Ammon's horn (tissue), 1 donor: ENCODE data around the gene MRPL21.

Experiments used
- DNase-seq: peaks from one replicate; pipeline ENCODE4 v3.0.0-alpha.2; 2016; ENCODE audit warnings: low spot score

MRPL21 gene

GRCh38 chr11:68903288-68904247, at the start of gene MRPL21, which contains the start of gene IGHMBP2:
TSS of gene MRPL21 (minus strand) at chr11:68903832. CDS start at chr11:68903810, 22 bp downstream.
TSS of gene IGHMBP2 (plus strand) at chr11:68903891. CDS start at chr11:68903953, 62 bp downstream.
- DNase-seq = peak; percentile 93

GRCh38 chr11:68950762-68951161, 47.1 kb upstream of the MRPL21 start:
- no peak for DNase-seq

GRCh38 chr11:68950270-68950669, 46.6 kb upstream of the MRPL21 start:
- no peak for DNase-seq

GRCh38 chr11:68948935-68949334, 45.3 kb upstream of the MRPL21 start:
- no peak for DNase-seq

GRCh38 chr11:68948496-68948895, 44.9 kb upstream of the MRPL21 start:
- no peak for DNase-seq

- DNase-seq = no peak
Measured at GRCh38 chr11:68947151-68947550, 43.5 kb upstream of the MRPL21 start.

- no peak for DNase-seq
Measured at GRCh38 chr11:68946416-68947090, 42.9 kb upstream of the MRPL21 start.

- DNase-seq = peak; percentile 16
Measured at GRCh38 chr11:68942751-68943271, 39.2 kb upstream of the MRPL21 start.

- no peak for DNase-seq
Measured at GRCh38 chr11:68942095-68942620, 38.5 kb upstream of the MRPL21 start.

- no peak for DNase-seq
Measured at GRCh38 chr11:68941324-68942094, 37.9 kb upstream of the MRPL21 start.

- no peak for DNase-seq
Measured at GRCh38 chr11:68940651-68941323, 37.2 kb upstream of the MRPL21 start.

- DNase-seq = no peak
Measured at GRCh38 chr11:68939583-68940555, 36.2 kb upstream of the MRPL21 start.

- no peak for DNase-seq
Measured at GRCh38 chr11:68938816-68939582, 35.4 kb upstream of the MRPL21 start.

GRCh38 chr11:68938088-68938487, 34.5 kb upstream of the MRPL21 start:
- DNase-seq = no peak

GRCh38 chr11:68936676-68937620, 33.3 kb upstream of the MRPL21 start:
- DNase-seq = no peak

- no peak for DNase-seq
Measured at GRCh38 chr11:68936358-68936636, 32.7 kb upstream of the MRPL21 start.

- no peak for DNase-seq
Measured at GRCh38 chr11:68935516-68936357, 32.1 kb upstream of the MRPL21 start.
